Dermis blood vessel endothelial cell (primary cell): ENCODE measurements around the gene WDR89. TPM values are rescaled to one million over a fixed set of nuclear protein-coding genes. Genes with fewer than 3 reads are reported as not detected.
"Not testable (repeated sequence)": the region's sequence is repeated elsewhere in the genome, so short reads cannot be mapped to it uniquely, and the experiment has no call there.

Source experiments
- DNase-seq: peaks from one replicate; pipeline ENCODE4 v3.0.0; 2010
- total RNA-seq: library from RNA; depleted of rRNA; stranded (reverse); fragments of >200 nt; gene quantifications from 2 replicates; pipeline ENCODE4 v1.2.3, GENCODE V29; 2014

Gene WDR89
- total RNA-seq, 1 donor from 2014 or later, result 20.9 TPM

- no peak for DNase-seq
Observed at GRCh38 chr14:63594455-63595372, 47.0 kb downstream of the WDR89 start.

GRCh38 chr14:63583046-63583445 lies 58.6 kb downstream of the WDR89 start:
- not testable (repeated sequence) for DNase-seq

GRCh38 chr14:63581491-63581890 lies 60.2 kb downstream of the WDR89 start:
- no peak for DNase-seq

- no peak for DNase-seq
Observed at GRCh38 chr14:63578300-63578699, 63.4 kb downstream of the WDR89 start.

GRCh38 chr14:63573581-63573980 lies 68.1 kb downstream of the WDR89 start:
- peak; percentile 79 for DNase-seq

- DNase-seq, result no peak
Observed at GRCh38 chr14:63565448-63565847, 76.2 kb downstream of the WDR89 start.

- peak; percentile 34 for DNase-seq
Observed at GRCh38 chr14:63564318-63564717, 77.4 kb downstream of the WDR89 start.

- DNase-seq, result peak; percentile 55
Observed at GRCh38 chr14:63563370-63564026, 78.2 kb downstream of the WDR89 start.

- DNase-seq, result no peak
Observed at GRCh38 chr14:63562405-63562804, 79.3 kb downstream of the WDR89 start.

- no peak for DNase-seq
Observed at GRCh38 chr14:63555572-63555971, 86.1 kb downstream of the WDR89 start.

- DNase-seq, result peak; percentile 10
Observed at GRCh38 chr14:63551332-63551731, 90.3 kb downstream of the WDR89 start.

GRCh38 chr14:63547798-63548335 lies 93.8 kb downstream of the WDR89 start:
- DNase-seq, result no peak

Other genes starting within 250 kb of the WDR89 start
- gene PPP2R5E, start 98.5 kb downstream of the WDR89 start, total RNA-seq, result 14.3 and 37.1 TPM in 2 replicates
- gene SGPP1, start 86.2 kb upstream of the WDR89 start, total RNA-seq, result 11.1 and 13.7 TPM in 2 replicates
- 93.6 and 96.3 TPM in 2 replicates for gene SYNE2, start 211.1 kb upstream of the WDR89 start, total RNA-seq